ENCODE measurements around the gene TNIK. TPM values are rescaled to one million over a fixed set of nuclear protein-coding genes. Genes with fewer than 3 reads are reported as not detected.

Gene TNIK
- total and polyA plus RNA-seq, 2 of the 13 experiments (the other 11 are each of a cell fraction or from before 2014, with no cell fraction given) = 0.15 to 0.22 TPM

GRCh38 chr3:171256445-171257250 is 203.6 kb downstream of the TNIK start:
- no peak overlapping the region for H3K9ac ChIP-seq (ENCODE audit: insufficient read depth, low read depth, low read length)
- H3K4me3 ChIP-seq (replicated peaks in 1 of 3; ENCODE audit: insufficient read depth in 1 of 3, low read depth in 2 of 3, low read length in 3 of 3) = no peak overlapping the region
- H3K9me3 ChIP-seq (ENCODE audit: low read length) = no peaks in the 10 kb centered on the region
- H3K36me3 ChIP-seq (replicated peaks in 1 of 2; ENCODE audit: control insufficient read depth in 1 of 2, insufficient read depth in 2 of 2, low read length in 2 of 2) = no peaks in the 10 kb centered on the region
- peaks cover 8% of the 10 kb centered on the region; the same call in 1 of the 2 replicates for H3K4me1 ChIP-seq (ENCODE audit: insufficient read depth, low read length)
- H3K79me2 ChIP-seq (ENCODE audit: insufficient read depth, low read length) = no peaks in the 10 kb centered on the region
- 43% methylated on average over 3 of the region's 4 CpGs for WGBS (ENCODE audit: low lambda C conversion rate)
- FAIRE-seq (no peak), ATAC-seq (no peak), DNase-seq (ENCODE audit: low spot score) (no peak)
- no peak overlapping the region for H3K4me2 ChIP-seq (ENCODE audit: low read depth, low read length)
- in situ Hi-C loops (cut with HindIII; ENCODE audit: extremely low pct_ligation_motif_present, low pct_unique_long_range_greater_than_20kb) = no loop called here
- no TSS peak for BruUV-seq (replicated peaks)
- no peaks in the 10 kb centered on the region for H4K20me1 ChIP-seq (ENCODE audit: insufficient read depth, low read length)
- no peak overlapping the region for H3K27ac ChIP-seq (ENCODE audit: extremely low read length, insufficient read depth, low read length)
- CTCF ChIA-PET (ENCODE audit: low intra/inter-chr PET ratio, low total read pairs) = no interaction called here
- POLR2A ChIA-PET = no interaction called here
- TF ChIP-seq ZNF326 (CRISPR knock-in tag; IDR thresholded peaks at IDR 0.05; ENCODE audit: borderline replicate concordance) (no peak), ZNF251 (CRISPR knock-in tag; IDR thresholded peaks at IDR 0.05) (no peak), MXI1 (IDR thresholded peaks at IDR 0.05; ENCODE audit: borderline replicate concordance, low read depth, low read length) (no peak), ETS1 (CRISPR knock-in tag; IDR thresholded peaks at IDR 0.05) (no peak), ZNF484 (CRISPR knock-in tag; IDR thresholded peaks at IDR 0.05; ENCODE audit: borderline replicate concordance, low read depth) (no peak), FOSL2 (CRISPR knock-in tag; IDR thresholded peaks at IDR 0.05) (no peak)
- H3K27me3 ChIP-seq (ENCODE audit: control insufficient read depth in 1 of 2, insufficient read depth in 2 of 2, low read length in 2 of 2) = peaks cover 0 to 1% of the 10 kb centered on the region in 2 experiments; a peak in 1 of 5 replicates
- intact Hi-C loops (cut with micrococcal nuclease; ENCODE audit: unreplicated experiment) = no loop called here
- no peak overlapping the region for H2AFZ ChIP-seq (ENCODE audit: low read length)

Measured in HepG2 (cell line).